ENCODE data around the gene LRBA. TPM values are rescaled to one million over a fixed set of nuclear protein-coding genes. Genes with fewer than 3 reads are reported as not detected.

LRBA gene
- total RNA-seq, 1 experiment from 2014 or later = 69.1 TPM

GRCh38 chr4:150598909-150599308 lies 416.2 kb downstream of the LRBA start (continued):
- TF ChIP-seq AFF4 (CRISPR knock-in tag; IDR thresholded peaks at IDR 0.05; ENCODE audit: borderline replicate concordance) = no peak

- Mint-ChIP-seq H3K4me1 (peaks cover 19% of the 10 kb centered on the region), H3K27ac (no peak overlapping the region), H3K36me3 (no peaks in the 10 kb centered on the region), H3K4me3 (no peak overlapping the region), H3K9me3 (no peaks in the 10 kb centered on the region), H3K27me3 (ENCODE audit: low read depth) (no peaks in the 10 kb centered on the region)
- no peak for DNase-seq (ENCODE audit: low spot score)
- TF ChIP-seq ZBTB43 (CRISPR knock-in tag; IDR thresholded peaks at IDR 0.05) (no peak), ZNF671 (CRISPR knock-in tag; IDR thresholded peaks at IDR 0.05) (no peak), TP53 (CRISPR knock-in tag; IDR thresholded peaks at IDR 0.05) (no peak), TEAD4 (CRISPR knock-in tag; IDR thresholded peaks at IDR 0.05) (no peak), MAX (CRISPR knock-in tag; IDR thresholded peaks at IDR 0.05) (no peak), ELF4 (CRISPR knock-in tag; IDR thresholded peaks at IDR 0.05; ENCODE audit: low read depth) (no peak), ESRRA (CRISPR knock-in tag; IDR thresholded peaks at IDR 0.05; ENCODE audit: borderline replicate concordance) (no peak), E2F1 (CRISPR knock-in tag; IDR thresholded peaks at IDR 0.05) (no peak), E2F4 (CRISPR knock-in tag; IDR thresholded peaks at IDR 0.05; ENCODE audit: borderline replicate concordance, low read depth) (no peak), IRF1 (CRISPR knock-in tag; IDR thresholded peaks at IDR 0.05) (no peak), TCF7 (CRISPR knock-in tag; IDR thresholded peaks at IDR 0.05; ENCODE audit: low read depth) (no peak), IRF2 (CRISPR knock-in tag; IDR thresholded peaks at IDR 0.05; ENCODE audit: borderline replicate concordance, low read depth) (no peak), SMAD4 (CRISPR knock-in tag; IDR thresholded peaks at IDR 0.05) (no peak), EMX1 (CRISPR knock-in tag; IDR thresholded peaks at IDR 0.05) (no peak), FOXP4 (CRISPR knock-in tag; IDR thresholded peaks at IDR 0.05) (no peak)
- ATAC-seq = no peak
- ChIA-PET CTCF (interaction anchor here (0.6 kb wide), 1 partner anchor 53 kb away, joined by 3 read pairs; no protein-coding TSS in a partner anchor), POLR2A (no interaction called here)
Measured at GRCh38 chr4:150593996-150594395, 421.1 kb downstream of the LRBA start.
